Testis (tissue), 3 donors: ENCODE results near the gene KPNB1. TPM values are rescaled to one million over a fixed set of nuclear protein-coding genes. Genes with fewer than 3 reads are reported as not detected.

ENCODE experiments used
- DNase-seq: peaks from one replicate; pipeline ENCODE4 v3.0.0-alpha.2; 2019
- H3K27ac ChIP-seq, 2 donors: fragments of 200-600 bp; sonication (generic); one replicate each; pipeline ENCODE4 v1.5.1; 2019
- H3K27me3 ChIP-seq: fragments of 200-600 bp; sonication (generic); one replicate; pipeline ENCODE4 v1.5.1; 2019
- H3K36me3 ChIP-seq: fragments of 200-600 bp; sonication (generic); one replicate; pipeline ENCODE4 v1.5.1; 2017; ENCODE audit warnings: low read depth; ENCODE audit errors: missing control alignments
- H3K4me1 ChIP-seq: fragments of 200-600 bp; sonication (generic); one replicate; pipeline ENCODE4 v1.5.1; 2019
- H3K4me3 ChIP-seq, 2 donors: fragments of 200-600 bp; sonication (generic); one replicate each; pipeline ENCODE4 v1.5.1; 2017 to 2019
- H3K9me3 ChIP-seq: fragments of 200-600 bp; sonication (generic); one replicate; pipeline ENCODE4 v1.5.1; 2017
- POLR2A ChIP-seq: fragments of 450-650 bp; IDR thresholded peaks from one replicate; pipeline ENCODE4 v1.6.1; 2017; ENCODE audit warnings: antibody characterized with exemption, mild to moderate bottlenecking, moderate library complexity
- WGBS, 2 donors: methylation state at CpG; one replicate each; pipeline ENCODE4 v1.1.5; 2018; 5-methylcytosine and 5-hydroxymethylcytosine counted together
- intact Hi-C: fragments of 100-400 bp; cut with DNase I; formaldehyde crosslinking; loops from one replicate; pipeline ENCODE4 v1.15.1; 2023; ENCODE audit warnings: low total_unique reads
- polyA plus RNA-seq: library from polyadenylated mRNA; stranded (reverse); fragments of 350-450 nt; fragmentation: Illumina TruSeq; extraction: RNeasy Lipid Tissue Mini Kit (QIAGEN cat#74804); gene quantifications from one replicate; pipeline ENCODE4 v1.2.3, GENCODE V29; 2014; ENCODE audit warnings: low read depth, low replicate concordance; ENCODE audit not compliant: insufficient read depth
- total RNA-seq, 2 donors: library from RNA; depleted of rRNA; stranded (reverse); fragments of >200 nt; gene quantifications; one replicate each; pipeline ENCODE4 v1.2.3, GENCODE V29; 2016
- TF ChIP-seq, protein P1 (sequence below), 3 experiments: fragments of 450-650 bp in 2 of 3; fragments of 200-600 bp in 1 of 3; sonication (generic) in 1 of 3; IDR thresholded peaks; one replicate each; pipeline ENCODE4 v1.5.1; 2016 to 2019; ENCODE audit warnings: antibody characterized with exemption in 3 of 3, mild to moderate bottlenecking in 2 of 3, moderate library complexity in 1 of 3

Gene KPNB1
- total and polyA plus RNA-seq, 3 donors from 2014 or later: 262 to 391 (median 299) TPM

DNA sequence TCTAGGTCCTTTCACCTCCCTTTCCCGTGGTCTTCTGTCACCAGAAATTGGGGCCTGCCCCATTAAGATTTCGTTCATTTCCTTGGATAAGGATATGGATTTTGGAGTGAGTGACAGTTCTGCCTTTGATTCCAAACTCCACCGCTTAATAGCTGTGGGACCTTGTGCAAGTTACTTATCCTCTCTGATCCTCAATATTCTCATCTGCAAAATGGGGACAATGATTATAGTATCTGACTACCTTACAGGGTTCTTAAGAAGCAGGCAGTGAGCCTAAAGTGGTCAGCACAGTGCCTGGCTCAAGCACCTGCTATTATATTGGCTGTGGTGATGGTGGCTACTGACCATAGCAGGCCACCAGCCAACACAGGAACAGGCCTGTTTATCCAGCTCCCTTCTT lies 59.9 kb downstream of the KPNB1 start:
- 45 to 81% methylated on average over 3 of the region's 3 CpGs for WGBS, 2 donors
- intact Hi-C loops: no loop called here
- no peak overlapping the region for H3K27ac ChIP-seq
- H3K27me3 ChIP-seq: no peaks in the 10 kb centered on the region
- peak overlapping the region in 1 of 2 donors; percentile 41 for H3K4me3 ChIP-seq
- no peaks in the 10 kb centered on the region for H3K9me3 ChIP-seq
- no peaks in the 10 kb centered on the region for H3K36me3 ChIP-seq
- H3K4me1 ChIP-seq: peaks cover 8% of the 10 kb centered on the region
- TF ChIP-seq, protein P1, sequence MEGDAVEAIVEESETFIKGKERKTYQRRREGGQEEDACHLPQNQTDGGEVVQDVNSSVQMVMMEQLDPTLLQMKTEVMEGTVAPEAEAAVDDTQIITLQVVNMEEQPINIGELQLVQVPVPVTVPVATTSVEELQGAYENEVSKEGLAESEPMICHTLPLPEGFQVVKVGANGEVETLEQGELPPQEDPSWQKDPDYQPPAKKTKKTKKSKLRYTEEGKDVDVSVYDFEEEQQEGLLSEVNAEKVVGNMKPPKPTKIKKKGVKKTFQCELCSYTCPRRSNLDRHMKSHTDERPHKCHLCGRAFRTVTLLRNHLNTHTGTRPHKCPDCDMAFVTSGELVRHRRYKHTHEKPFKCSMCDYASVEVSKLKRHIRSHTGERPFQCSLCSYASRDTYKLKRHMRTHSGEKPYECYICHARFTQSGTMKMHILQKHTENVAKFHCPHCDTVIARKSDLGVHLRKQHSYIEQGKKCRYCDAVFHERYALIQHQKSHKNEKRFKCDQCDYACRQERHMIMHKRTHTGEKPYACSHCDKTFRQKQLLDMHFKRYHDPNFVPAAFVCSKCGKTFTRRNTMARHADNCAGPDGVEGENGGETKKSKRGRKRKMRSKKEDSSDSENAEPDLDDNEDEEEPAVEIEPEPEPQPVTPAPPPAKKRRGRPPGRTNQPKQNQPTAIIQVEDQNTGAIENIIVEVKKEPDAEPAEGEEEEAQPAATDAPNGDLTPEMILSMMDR (IDR thresholded peaks at IDR 0.05): no peak
- TF ChIP-seq POLR2A: no peak
- no peak for DNase-seq

DNA sequence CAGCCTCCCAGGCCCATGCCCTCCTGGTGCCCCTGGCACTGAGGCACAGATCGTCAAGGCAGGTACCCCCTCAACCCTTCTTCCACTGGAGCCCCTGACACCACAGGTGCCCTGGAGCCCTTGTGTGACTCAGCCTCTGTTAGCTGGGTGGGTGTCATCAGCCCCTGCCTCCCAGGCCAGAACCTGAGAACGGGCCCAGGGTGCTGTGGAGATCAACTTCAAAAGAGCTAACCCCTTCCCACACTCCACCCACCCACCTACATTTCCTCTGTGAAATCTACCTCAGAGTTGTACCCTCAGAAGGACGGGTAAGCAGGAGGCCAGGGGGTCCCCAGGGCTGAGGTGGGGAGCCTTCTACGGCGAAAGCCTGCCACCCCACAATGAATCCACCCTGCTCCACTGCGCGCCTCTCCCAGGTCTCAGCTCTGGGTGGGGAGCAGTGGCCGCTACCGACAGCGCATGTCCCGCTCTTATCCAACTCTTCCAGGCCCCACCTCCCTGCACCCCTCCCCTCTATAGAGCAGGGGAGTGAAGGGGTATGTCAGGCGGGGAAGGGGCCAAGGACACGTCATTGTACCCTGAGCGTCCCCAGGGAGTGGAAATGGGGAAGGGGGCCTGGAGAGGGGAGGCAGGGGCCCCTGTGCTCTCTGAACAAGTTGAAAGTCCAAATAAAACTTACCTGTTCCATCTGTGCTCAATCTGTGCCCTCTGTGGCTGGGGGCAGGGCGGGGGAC lies 61.8 kb downstream of the KPNB1 start:
- intact Hi-C loops: no loop called here
- no peak for DNase-seq

DNA sequence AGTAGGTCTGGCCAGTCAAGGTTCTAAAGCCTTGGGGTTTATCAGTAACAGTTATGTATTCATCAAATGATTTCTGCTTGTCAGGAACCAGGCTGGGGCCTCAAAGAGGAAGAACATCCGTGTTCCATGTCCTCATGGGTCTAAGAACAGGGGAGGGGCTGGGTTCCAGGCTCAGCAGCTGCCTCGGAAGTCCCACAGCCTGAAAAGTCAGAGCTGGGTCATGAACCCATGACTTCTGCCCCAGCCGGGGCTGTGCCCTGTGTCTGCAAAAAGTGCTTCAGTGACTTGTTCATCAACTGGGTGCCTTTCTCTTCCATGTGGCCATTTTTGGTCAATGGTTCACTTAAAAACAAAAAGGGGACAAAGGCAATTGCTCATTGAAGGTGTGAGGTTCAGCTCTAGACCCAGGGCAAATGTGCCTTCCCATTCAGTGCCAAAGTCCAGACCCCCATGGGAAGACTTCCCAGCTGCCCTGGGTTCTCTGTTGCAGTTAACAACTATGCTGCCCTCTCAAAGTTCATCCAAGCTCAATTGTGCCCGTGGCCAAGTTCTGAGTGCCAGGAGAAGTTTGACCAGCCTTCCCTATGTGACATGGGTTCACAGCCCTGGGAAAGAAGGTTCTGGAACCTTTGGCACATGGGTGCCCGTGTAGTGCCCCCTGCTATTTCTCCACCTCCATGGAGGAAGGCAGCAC lies 62.8 kb downstream of the KPNB1 start:
- Histone ChIP-seq H3K4me3 (no peak overlapping the region), H3K9me3 (no peaks in the 10 kb centered on the region), H3K27ac (no peak overlapping the region), H3K36me3 (no peaks in the 10 kb centered on the region), H3K4me1 (peaks cover 5% of the 10 kb centered on the region), H3K27me3 (no peaks in the 10 kb centered on the region)
- 63 to 71% methylated on average over 4 to 5 of the region's 5 CpGs for WGBS, 2 donors
- intact Hi-C loops: no loop called here
- no peak for DNase-seq
- TF ChIP-seq, protein P1 (IDR thresholded peaks at IDR 0.05): no peak
- no peak for TF ChIP-seq POLR2A

More for the DNA sequence above, 61.8 kb downstream of the KPNB1 start:
- WGBS, 2 donors: 85 to 94% methylated on average over 10 to 15 of the region's 15 CpGs
- Histone ChIP-seq H3K4me3 (no peak overlapping the region), H3K27me3 (no peaks in the 10 kb centered on the region), H3K9me3 (no peaks in the 10 kb centered on the region), H3K4me1 (peaks cover 6% of the 10 kb centered on the region), H3K36me3 (no peaks in the 10 kb centered on the region), H3K27ac (no peak overlapping the region)
- no peak for TF ChIP-seq POLR2A
- TF ChIP-seq, protein P1 (IDR thresholded peaks at IDR 0.05): no peak

DNA sequence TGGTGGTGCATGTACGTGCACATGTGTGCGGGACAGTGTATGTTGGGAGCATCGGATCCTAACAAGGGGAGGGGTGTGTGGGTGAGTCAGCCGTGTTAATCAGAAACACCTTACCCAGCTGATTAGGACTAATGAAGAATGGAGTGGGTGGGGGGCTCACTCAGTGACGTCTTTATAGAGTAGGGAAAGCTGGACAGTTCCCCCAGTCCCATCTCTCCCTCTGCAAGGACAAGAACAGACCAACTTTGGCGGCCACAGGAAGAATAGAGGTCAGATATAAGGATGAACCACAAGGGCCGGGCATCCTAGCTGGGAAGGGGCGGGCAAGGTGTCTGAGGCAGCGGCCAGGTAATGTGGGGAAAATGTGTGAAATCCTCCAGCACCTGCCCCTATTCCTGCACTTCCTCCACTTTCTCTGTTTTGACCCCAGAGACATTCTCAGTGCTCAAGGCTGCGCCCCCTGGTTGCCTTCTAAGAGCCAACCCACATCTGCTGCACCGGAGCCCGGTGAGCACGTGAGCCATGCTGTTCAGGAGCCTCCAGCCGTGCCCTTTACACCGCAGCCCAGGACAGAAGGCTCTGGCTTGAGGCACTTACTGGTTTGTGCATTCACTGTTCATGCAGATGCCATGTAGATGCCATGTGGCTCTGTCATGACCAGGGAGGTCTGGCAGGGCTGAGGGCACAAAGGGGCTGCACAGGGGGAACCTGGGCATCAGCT lies 64.4 kb downstream of the KPNB1 start:
- TF ChIP-seq, protein P1 (IDR thresholded peaks at IDR 0.05): no peak
- TF ChIP-seq POLR2A: no peak
- DNase-seq: no peak
- no peaks in the 10 kb centered on the region for H3K27me3 ChIP-seq
- no peaks in the 10 kb centered on the region for H3K4me1 ChIP-seq
- H3K36me3 ChIP-seq: no peaks in the 10 kb centered on the region
- WGBS, 2 donors: 61 to 63% methylated on average over 15 of the region's 15 CpGs
- intact Hi-C loops: no loop called here
- no peak overlapping the region for H3K4me3 ChIP-seq
- H3K9me3 ChIP-seq: no peaks in the 10 kb centered on the region
- H3K27ac ChIP-seq: no peak overlapping the region
